Choroid plexus epithelial cell (primary cell): ENCODE measurements around the gene DTD2.
"Not testable (repeated sequence)": the region's sequence is repeated elsewhere in the genome, so short reads cannot be mapped to it uniquely, and the experiment has no call there.

Source experiments
- DNase-seq: peaks from one replicate; pipeline ENCODE4 v3.0.0-alpha.2; 2010; ENCODE audit warnings: low read depth
- H3K4me3 ChIP-seq: 2 replicates; pipeline ENCODE4 v1.5.1; 2011; ENCODE audit warnings: low read depth, mild to moderate bottlenecking, control low read depth, low read length, moderate library complexity
- TF ChIP-seq, protein P1 (sequence below): conservative IDR thresholded peaks from 2 replicates; pipeline ENCODE4 v1.5.1; 2011; ENCODE audit warnings: low read depth, mild to moderate bottlenecking, control low read depth, inconsistent platforms, low read length, moderate library complexity

The DTD2 gene

DNA sequence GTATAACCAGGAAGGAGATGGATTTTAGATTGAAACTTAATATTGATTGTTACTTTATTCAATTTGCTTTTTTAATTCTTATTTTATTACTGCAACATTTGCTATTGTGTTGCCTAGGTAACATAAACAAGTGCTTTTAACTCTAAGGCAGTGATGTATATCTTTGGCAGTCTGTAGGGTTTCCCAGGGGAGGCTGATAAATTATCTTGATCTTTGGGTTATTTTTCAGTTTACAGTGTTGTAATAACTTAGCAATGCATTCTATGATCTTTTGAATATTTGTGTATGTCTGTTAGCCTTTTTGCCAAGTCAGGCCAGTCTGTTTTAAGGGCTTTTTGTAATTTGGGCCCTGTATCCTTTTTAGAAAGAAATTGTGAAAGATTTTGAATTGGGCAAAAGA, 7.8 kb upstream of the DTD2 start:
- no peak overlapping the region for H3K4me3 ChIP-seq
- DNase-seq: peak; percentile 77
- TF ChIP-seq, protein P1, sequence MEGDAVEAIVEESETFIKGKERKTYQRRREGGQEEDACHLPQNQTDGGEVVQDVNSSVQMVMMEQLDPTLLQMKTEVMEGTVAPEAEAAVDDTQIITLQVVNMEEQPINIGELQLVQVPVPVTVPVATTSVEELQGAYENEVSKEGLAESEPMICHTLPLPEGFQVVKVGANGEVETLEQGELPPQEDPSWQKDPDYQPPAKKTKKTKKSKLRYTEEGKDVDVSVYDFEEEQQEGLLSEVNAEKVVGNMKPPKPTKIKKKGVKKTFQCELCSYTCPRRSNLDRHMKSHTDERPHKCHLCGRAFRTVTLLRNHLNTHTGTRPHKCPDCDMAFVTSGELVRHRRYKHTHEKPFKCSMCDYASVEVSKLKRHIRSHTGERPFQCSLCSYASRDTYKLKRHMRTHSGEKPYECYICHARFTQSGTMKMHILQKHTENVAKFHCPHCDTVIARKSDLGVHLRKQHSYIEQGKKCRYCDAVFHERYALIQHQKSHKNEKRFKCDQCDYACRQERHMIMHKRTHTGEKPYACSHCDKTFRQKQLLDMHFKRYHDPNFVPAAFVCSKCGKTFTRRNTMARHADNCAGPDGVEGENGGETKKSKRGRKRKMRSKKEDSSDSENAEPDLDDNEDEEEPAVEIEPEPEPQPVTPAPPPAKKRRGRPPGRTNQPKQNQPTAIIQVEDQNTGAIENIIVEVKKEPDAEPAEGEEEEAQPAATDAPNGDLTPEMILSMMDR: no peak

DNA sequence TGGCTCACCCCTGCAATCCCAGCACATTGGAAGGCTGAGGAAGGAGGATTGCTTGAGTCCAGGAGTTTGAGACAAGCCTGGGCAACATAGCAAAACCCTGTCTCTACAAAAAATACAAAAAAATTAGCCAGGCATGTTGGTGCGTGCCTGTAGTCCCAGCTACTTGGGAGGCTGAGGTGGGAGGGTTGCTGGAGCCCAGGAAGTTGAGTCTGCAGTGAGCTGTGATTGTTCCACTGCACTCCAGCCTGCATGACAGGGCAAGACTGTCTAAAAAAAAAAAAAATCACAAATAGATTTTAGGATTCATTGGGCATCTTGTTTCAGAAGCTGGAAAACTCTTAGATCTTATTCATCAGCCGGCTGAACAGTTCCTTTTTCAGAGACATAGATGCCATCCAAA, 5.1 kb upstream of the DTD2 start:
- H3K4me3 ChIP-seq, DNase-seq: not testable (repeated sequence)

DNA sequence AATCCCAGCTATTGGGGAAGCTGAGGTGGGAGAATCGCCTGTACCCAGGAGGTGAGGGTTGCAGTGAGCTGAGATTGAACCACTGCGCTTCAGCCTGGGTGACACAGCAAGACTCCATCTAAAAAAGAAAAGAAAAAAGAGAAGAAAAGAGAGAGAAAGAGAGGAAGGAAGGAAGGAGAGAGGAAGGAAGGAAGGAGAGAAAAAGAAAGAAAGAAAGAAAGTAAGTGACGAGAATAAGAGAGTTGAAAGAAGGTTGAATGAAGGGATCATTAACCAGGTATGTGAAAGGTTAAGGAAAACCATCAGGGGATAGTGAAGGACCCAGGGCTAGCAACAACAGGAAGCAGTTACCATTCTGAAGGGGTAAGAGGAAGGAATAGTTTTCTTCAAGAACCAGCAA, 4.2 kb upstream of the DTD2 start:
- TF ChIP-seq, protein P1: no peak
- no peak for DNase-seq
- no peak overlapping the region for H3K4me3 ChIP-seq

DNA sequence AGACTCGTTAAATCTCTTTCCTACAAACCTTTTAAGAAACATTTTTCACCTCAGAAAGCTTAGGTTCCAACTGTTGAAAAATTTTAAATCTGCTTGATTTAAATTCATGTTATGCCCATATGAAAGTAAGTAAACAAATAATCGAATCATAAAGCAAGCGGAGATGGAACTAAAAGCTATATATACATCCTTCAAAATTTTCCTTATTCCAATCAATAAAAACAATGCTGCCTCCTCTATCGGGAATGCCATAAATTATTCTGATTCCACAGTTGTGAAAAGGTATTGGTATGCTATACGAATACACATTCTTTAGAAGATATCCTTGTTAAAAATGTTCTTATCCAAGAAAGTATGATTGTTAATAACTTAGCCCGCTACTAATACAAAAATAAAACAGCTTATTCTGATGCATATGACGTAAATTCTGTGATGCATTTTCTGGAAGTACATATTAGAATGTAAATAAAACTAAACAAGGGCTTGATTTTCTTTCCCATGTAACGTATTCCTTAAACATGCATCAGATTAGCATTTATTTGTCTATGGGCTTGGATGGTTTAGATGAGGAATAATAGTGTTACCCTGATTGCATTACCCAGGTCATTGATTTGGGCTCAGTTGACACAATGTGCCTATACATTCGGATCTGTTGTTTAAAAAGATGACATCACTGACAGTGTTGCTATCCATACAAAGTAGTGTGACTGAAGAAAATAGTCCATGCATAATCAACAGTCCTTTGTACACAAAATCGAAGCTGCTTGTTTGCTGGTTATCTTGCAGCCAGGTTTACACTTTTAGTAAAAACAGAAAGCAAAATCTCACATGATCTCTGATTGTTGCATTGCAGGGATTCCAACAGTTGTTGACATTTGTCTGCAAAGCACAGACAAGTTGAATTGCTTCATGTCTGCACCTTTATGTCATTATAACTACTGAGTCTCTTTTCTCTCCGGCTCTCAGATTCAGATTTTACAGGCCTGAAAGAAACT, 656 bp upstream of the DTD2 start:
- peak overlapping the region; percentile 83 for H3K4me3 ChIP-seq
- DNase-seq: peak; percentile 57
- TF ChIP-seq, protein P1: no peak

DNA sequence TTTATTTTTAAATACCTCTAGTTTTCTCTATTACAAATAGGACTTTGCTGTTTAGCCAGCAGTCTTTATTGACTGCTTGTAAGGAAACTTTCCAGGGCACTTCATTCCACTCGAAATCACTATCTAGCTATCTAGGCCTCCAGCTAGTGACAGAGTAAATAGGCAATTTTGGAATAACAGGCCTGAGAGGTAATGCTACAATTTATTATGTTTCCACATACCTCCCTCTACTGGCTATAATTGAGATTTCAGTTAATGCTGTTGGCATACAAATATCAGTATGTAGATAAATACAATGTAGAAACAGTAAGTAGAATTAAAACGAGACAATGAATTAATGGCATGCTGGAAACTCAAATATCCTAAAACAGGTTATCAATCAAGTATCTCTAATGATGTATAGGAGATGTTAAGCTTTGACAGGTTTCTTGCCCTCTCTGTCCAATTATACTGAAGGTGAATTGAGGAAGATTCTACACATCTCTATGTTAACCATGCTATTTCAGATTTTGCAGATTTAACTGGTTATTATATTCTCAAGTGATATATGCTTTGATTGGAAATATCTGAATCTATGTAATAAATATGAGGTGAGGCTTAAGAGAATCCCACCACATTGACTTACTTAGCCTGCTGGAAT, 7.2 kb downstream of the DTD2 start:
- H3K4me3 ChIP-seq: no peak overlapping the region
- peak; percentile 76 for DNase-seq
- TF ChIP-seq, protein P1: peak; percentile 65

DNA sequence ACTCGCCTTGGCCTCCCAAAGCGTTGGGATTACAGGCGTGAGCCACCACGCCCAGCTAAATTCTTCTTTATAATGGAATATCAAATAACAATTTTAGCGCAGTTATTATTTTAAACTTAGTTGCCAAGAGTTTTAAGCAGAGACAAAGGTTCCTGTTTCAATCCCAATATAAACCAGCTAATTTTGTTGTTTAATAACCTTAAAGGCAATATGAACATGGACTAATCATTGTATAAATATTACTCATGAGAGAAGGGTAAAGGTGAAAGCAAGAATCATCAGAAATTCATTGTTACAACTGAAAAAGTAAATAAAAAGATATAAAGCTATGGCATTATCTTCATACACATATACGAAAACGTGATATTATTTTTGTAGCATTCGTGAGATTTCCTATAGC, 8.2 kb downstream of the DTD2 start:
- DNase-seq: no peak
- no peak overlapping the region for H3K4me3 ChIP-seq
- TF ChIP-seq, protein P1: no peak

DNA sequence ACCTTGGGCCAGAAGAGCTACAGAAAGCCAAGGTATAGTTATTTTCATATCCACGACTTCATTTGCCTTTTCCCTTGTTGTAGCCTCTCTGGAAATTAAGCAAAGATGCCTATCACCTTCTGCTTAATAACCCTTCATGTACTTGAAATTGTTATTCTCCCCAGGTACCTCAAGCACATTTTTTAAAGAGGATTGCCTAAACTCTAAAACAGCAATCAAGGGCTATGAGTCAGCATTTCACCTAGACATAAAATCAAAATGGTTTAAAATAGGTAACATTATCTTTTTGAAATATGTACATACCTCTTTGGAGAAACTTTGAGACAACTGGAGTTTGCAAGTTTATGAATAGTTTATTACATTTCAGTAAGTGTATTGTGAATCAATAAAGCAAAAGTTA, 11.6 kb downstream of the DTD2 start:
- no peak overlapping the region for H3K4me3 ChIP-seq
- DNase-seq: no peak
- TF ChIP-seq, protein P1: no peak
